HG02623 (cell line): ENCODE data around the gene KRT72.

Experiments
- ATAC-seq: cut with Tn5 transposase; IDR thresholded peaks from one replicate; pipeline ENCODE4 v1.9.1; 2021; ENCODE audit warnings: moderate library complexity; ENCODE audit not compliant: unreplicated experiment

Gene KRT72

GRCh38 chr12:52630599-52631200, 29.4 kb upstream of the KRT72 start:
- no peak for ATAC-seq

DNA sequence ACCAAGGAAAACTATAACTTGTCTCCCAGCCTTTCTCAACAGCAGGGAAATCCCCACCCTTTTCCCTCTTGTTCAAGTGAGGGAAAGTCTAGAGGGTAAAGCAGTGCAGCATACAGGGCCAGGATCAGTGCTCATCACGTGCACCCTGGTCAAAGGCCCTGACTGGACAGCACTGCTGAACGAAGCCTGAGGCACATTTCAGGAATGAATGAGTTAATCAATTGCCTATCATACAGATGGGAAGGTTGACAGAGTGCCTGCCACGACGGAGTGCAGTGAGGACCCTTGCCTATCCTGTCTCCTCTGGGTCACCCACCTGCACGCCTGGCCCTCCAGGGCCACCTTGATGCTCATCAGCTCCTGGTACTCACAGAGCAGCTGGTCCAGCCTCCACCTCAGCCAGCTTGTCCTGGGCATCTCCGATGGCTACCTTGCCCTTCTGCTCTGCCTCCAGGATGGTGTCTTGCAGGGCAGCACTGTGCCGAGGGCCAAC, 28.8 kb upstream of the KRT72 start:
- ATAC-seq = no peak

GRCh38 chr12:52629281-52630007, 28.2 kb upstream of the KRT72 start:
- no peak for ATAC-seq

- ATAC-seq = no peak
These were observed 27.6 kb upstream of the KRT72 start for GRCh38 chr12:52628841-52629240.

- ATAC-seq = no peak
These were observed 26.8 kb upstream of the KRT72 start for GRCh38 chr12:52628111-52628507.

DNA sequence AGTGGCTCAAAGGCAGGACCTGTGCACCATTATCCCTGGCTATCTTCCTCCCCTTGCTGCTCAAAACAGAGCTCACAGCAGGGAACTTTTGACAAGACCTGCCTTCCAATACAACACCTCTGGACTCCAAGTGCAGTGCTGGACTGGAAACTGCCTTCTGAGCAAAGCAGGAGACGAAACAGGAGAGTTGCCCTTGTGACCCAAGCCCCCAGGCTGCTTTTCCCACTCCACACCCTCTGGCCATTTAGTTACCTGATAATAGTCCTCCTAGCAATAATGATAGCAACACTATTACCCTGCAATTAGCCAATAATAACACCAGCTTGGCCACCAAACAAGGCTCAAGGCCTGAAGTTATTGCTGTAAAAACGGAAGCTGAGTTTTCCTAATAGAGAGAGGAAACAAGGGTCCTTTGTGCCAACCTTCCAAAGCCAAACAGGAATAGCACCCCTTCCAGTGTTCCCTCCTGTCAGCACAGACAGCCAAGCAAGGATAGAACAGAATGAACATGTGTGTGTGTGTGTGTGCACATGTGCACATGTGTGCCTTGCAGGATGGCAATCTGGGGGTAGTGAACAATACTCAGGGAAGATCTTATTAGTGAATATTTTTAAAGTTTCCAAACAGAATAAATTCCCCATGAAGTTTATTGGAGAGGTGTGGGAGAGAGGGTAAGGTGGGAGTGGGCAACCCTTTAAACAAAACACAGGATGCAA, 26.3 kb upstream of the KRT72 start:
- no peak for ATAC-seq

GRCh38 chr12:52622349-52622748, 21.1 kb upstream of the KRT72 start:
- no peak for ATAC-seq

- no peak for ATAC-seq
These were observed 17.6 kb upstream of the KRT72 start for GRCh38 chr12:52618866-52619265.

GRCh38 chr12:52618216-52618615, 17.0 kb upstream of the KRT72 start, which contains the start of gene KRT73:
TSS of gene KRT73 (minus strand) at chr12:52618559. CDS start at chr12:52618524, 35 bp downstream.
- ATAC-seq = no peak

- ATAC-seq = no peak
These were observed 16.1 kb upstream of the KRT72 start for GRCh38 chr12:52617403-52617785.

GRCh38 chr12:52616680-52617402, 15.6 kb upstream of the KRT72 start:
- no peak for ATAC-seq

DNA sequence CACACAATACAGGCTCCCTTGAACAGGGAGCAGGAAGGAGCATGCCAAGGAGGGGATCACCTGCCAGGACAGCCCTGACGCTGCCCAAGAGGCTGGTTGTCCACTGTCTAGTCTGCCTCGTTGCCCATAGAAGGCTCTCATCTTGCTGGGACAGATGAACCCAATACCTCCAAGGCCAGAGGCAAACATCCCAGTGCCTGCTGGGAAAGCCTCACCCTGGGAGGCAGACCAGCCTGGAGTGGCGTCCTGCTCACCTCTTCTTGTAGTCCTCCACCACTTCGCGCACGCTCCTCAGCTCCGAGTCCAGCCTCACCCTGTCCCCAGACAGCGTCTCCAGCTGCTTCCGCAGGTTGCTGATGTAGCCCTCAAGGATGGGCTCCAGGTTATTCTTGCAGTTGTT, 14.6 kb upstream of the KRT72 start:
- ATAC-seq = no peak

DNA sequence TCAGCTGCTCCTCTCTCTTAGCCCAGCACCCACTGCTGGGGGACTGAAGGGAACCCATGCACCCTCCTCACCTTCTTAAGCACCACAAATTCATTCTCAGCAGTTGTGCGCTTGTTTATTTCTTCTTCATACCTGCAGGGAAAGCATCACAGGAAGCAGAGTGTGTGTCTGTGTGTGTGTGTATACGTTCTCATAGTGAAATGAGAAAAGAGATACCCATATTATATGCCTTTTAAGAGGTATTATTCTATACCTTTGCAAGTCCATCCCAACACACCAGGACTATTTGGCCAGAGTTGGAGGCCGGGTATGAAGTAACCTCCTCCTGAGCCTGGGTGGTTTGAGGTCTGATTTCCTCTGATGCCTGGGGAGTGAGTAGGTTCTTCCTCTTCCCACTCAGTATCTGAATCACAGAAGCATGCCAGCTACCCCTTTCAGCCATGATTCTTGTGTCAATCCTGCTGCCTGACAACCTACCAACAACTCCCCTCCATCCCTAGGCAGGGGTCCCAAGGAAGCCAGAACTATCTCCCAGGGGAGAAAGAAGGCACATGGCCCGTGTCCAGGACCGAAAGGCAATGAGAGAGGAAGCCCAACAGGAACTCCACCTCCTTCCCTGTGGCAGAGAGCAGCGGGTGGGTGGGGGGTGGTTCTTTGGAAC, 14.1 kb upstream of the KRT72 start:
- ATAC-seq = no peak

DNA sequence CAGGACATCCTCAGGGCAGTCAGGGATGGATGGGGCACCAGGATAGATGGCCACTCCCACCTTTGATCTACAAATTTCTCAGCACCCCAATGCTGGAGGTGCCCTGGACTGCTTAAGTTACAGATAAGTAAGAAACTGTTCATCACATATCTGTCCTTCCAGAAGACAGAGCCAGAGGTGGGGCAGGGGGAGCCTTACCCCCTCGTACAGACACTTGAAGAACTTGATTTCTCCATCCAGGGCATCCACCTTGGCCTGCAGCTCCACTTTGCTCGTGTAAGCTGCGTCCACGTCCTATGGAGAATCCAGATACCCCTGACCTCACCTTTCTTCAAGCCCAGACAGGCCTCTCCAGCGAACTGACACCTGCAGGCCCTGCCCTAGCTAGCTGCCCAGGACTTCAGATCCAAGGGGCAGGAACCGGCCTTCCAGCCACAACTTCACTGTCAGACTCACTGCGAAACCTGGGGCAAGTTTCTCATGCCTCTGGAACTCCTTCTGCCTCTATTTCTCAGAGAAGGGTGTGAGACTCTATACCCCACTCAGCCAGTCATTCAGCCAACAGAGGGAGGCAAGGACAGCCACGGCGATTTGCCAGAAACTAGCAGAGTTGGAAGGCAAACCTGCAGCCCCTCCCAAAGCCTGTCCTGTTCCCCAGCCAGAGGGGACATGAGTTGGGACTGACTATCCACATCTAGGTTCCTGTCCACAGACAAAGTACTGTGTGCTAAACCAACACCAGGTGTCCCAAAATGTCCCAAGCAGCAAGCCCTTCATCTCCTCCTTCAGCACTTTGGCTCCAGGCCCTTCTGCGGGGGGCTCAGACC, 13.3 kb upstream of the KRT72 start:
- ATAC-seq = no peak

DNA sequence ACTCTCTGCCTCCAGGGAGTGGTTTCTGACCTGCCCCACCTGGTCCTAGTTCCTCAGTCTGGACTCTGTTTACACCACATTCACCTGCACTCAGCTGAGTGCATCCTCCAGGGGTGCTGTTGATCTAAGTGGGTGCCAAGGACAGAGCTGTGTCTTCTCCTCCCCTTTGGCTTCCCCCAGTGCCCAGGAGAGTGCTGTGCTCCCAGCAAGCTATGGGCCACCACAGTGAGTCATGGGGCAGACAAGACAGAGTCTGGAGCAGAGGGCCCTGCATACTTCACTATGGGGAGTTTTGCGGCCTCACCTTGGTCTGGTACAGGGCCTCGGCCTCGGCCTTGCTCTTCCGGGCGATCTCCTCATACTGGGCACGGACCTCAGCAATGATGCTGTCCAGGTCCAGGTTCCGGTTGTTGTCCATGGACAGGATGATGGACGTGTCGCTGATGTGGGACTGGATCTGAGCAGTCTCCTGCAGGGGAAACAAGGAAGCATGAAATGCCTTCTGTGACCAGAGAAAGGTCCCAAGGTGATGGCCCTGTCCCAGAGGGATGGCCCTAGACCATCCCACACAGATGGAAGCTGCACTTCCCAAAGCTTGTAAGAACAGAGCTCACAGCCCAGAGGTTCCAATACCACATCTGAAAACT, 12.2 kb upstream of the KRT72 start:
- no peak for ATAC-seq

DNA sequence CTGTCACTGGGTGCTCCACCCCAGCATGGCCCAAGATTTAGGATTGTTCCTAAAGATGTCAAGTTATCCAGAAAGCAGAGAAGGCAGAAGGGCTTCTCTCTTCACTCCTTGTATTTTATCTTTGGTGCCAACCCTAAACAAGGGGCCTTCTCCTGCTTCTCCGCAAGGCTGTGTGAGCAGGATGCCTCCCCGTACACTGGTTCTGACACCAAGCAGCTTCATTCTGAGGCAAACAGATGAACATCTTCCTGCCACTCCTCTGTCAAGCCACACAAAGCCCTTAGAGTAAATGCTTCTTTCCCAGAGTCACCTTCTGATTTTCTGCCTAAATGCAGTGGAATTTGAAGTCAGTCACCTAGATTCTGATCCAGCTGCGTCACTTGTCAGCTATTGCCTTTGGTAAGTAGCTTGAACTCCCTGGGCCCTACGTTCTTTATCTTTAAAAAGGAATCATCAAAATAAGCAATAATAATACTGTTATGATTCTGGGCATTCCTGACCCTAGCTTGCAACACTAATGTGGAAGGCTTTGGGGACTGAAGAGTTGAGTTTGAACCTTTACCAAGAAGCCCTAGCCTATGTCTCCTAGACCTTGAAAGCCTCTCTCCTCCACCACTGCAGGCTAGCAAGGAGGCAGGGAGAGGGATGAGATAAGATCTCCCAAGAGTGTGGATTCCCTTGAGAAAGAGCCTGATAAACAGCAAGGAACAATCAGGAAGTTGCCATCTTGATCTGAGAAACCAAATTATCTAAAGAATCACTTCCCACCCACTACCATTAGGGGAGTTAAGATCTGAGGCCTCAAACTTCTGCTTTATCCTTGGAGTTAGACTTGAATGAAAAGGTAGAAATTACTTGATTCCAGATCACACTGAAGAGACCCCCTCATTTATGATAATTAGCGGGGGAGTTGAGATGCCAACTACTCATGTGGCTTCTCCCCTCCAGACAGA, 11.4 kb upstream of the KRT72 start:
- no peak for ATAC-seq

GRCh38 chr12:52611080-52611468, 9.8 kb upstream of the KRT72 start:
- ATAC-seq = no peak
